Measurements from ENCODE around the gene TDRKH. TPM values are rescaled to one million over a fixed set of nuclear protein-coding genes. Genes with fewer than 3 reads are reported as not detected.

TDRKH gene
- total RNA-seq, 1 experiment from 2014 or later = 11.1 TPM

- Histone ChIP-seq H2AFZ (ENCODE audit: low read depth, low read length, poor library complexity, severe bottlenecking) (no peak overlapping the region), H3K79me2 (ENCODE audit: insufficient read depth, low read length) (no peaks in the 10 kb centered on the region), H3K36me3 (ENCODE audit: control insufficient read depth in 1 of 2, insufficient read depth in 2 of 2, low read length in 2 of 2) (no peaks in the 10 kb centered on the region), H3K27ac (ENCODE audit: low read depth, low read length) (no peak overlapping the region), H3K9me2 (ENCODE audit: insufficient read depth) (no peaks in the 10 kb centered on the region), H4K20me1 (ENCODE audit: insufficient read depth) (no peaks in the 10 kb centered on the region), H3K4me2 (ENCODE audit: low read length) (no peak overlapping the region), H3K9ac (ENCODE audit: low read length) (no peak overlapping the region), H3K9me3 (ENCODE audit: control insufficient read depth in 1 of 2, insufficient read depth in 1 of 2, low read depth in 1 of 2, low read length in 2 of 2) (no peaks in the 10 kb centered on the region), H3K4me1 (ENCODE audit: control insufficient read depth in 1 of 2, insufficient read depth in 2 of 2, low read length in 2 of 2) (no peaks in the 10 kb centered on the region), H3K27me3 (ENCODE audit: insufficient read depth, low read length) (no peaks in the 10 kb centered on the region), H3K4me3 (replicated peaks in 1 of 2; ENCODE audit: low read depth in 1 of 2, low read length in 2 of 2) (no peak overlapping the region)
- no TSS peak for BruUV-seq (replicated peaks)
- no peak for ATAC-seq
- ChIA-PET CTCF (no interaction called here), RAD21 (ENCODE audit: low non-redundant PET in 1 of 2, low total read pairs in 2 of 2, uncharacterized antibody in 2 of 2, unreplicated experiment in 2 of 2) (no interaction called here), POLR2A (interaction anchor here (0.6 kb wide), 1 partner anchor 190 kb away, joined by 3 read pairs; no protein-coding TSS in a partner anchor)
- TF ChIP-seq, protein P1, sequence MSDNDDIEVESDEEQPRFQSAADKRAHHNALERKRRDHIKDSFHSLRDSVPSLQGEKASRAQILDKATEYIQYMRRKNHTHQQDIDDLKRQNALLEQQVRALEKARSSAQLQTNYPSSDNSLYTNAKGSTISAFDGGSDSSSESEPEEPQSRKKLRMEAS (IDR thresholded peaks at IDR 0.05) = no peak
- TF ChIP-seq EZH2 (IDR thresholded peaks at IDR 0.05) = no peak
- no peak for TF ChIP-seq POLR2A (IDR thresholded peaks at IDR 0.05; ENCODE audit: borderline replicate concordance, extremely low read depth, insufficient read depth, insufficient read length)
- TF ChIP-seq SIN3A (IDR thresholded peaks at IDR 0.05; ENCODE audit: low read depth) = no peak
- TF ChIP-seq CBX3 (IDR thresholded peaks at IDR 0.05; ENCODE audit: low read depth) = no peak
- TF ChIP-seq POLR2AphosphoS5 (IDR thresholded peaks at IDR 0.05; ENCODE audit: low read depth, low read length) = no peak
- TF ChIP-seq ZNF274 (IDR thresholded peaks at IDR 0.05; ENCODE audit: low read depth, low read length) = no peak
- no peak for DNase-seq (ENCODE audit: low read depth, low spot score)
- intact Hi-C loops (cut with micrococcal nuclease) = no loop called here
These were observed 60.9 kb downstream of the TDRKH start for GRCh38 chr1:151729157-151729965.

GRCh38 chr1:151728151-151729054, 61.9 kb downstream of the TDRKH start:
- no peaks in the 10 kb centered on the region for H3K9me3 ChIP-seq (ENCODE audit: control insufficient read depth in 1 of 2, insufficient read depth in 1 of 2, low read depth in 1 of 2, low read length in 2 of 2)
- H3K4me3 ChIP-seq (replicated peaks in 1 of 2; ENCODE audit: low read depth in 1 of 2, low read length in 2 of 2) = no peak overlapping the region
- H3K79me2 ChIP-seq (ENCODE audit: insufficient read depth, low read length) = no peaks in the 10 kb centered on the region
- H3K4me1 ChIP-seq (ENCODE audit: control insufficient read depth in 1 of 2, insufficient read depth in 2 of 2, low read length in 2 of 2) = no peaks in the 10 kb centered on the region
- no peak overlapping the region for H3K4me2 ChIP-seq (ENCODE audit: low read length)
- no peak overlapping the region for H3K9ac ChIP-seq (ENCODE audit: low read length)
- no peaks in the 10 kb centered on the region for H4K20me1 ChIP-seq (ENCODE audit: insufficient read depth)
- no peak for TF ChIP-seq CEBPB (IDR thresholded peaks at IDR 0.05; ENCODE audit: low read depth)
- no peak for TF ChIP-seq SIN3A (IDR thresholded peaks at IDR 0.05; ENCODE audit: low read depth)
- TF ChIP-seq POLR2AphosphoS5 (IDR thresholded peaks at IDR 0.05; ENCODE audit: low read depth, low read length) = no peak
- TF ChIP-seq, protein P2, sequence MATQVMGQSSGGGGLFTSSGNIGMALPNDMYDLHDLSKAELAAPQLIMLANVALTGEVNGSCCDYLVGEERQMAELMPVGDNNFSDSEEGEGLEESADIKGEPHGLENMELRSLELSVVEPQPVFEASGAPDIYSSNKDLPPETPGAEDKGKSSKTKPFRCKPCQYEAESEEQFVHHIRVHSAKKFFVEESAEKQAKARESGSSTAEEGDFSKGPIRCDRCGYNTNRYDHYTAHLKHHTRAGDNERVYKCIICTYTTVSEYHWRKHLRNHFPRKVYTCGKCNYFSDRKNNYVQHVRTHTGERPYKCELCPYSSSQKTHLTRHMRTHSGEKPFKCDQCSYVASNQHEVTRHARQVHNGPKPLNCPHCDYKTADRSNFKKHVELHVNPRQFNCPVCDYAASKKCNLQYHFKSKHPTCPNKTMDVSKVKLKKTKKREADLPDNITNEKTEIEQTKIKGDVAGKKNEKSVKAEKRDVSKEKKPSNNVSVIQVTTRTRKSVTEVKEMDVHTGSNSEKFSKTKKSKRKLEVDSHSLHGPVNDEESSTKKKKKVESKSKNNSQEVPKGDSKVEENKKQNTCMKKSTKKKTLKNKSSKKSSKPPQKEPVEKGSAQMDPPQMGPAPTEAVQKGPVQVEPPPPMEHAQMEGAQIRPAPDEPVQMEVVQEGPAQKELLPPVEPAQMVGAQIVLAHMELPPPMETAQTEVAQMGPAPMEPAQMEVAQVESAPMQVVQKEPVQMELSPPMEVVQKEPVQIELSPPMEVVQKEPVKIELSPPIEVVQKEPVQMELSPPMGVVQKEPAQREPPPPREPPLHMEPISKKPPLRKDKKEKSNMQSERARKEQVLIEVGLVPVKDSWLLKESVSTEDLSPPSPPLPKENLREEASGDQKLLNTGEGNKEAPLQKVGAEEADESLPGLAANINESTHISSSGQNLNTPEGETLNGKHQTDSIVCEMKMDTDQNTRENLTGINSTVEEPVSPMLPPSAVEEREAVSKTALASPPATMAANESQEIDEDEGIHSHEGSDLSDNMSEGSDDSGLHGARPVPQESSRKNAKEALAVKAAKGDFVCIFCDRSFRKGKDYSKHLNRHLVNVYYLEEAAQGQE (IDR thresholded peaks at IDR 0.05; ENCODE audit: low read depth) = no peak
- H3K27ac ChIP-seq (ENCODE audit: low read depth, low read length) = no peak overlapping the region
- no peak for DNase-seq (ENCODE audit: low read depth, low spot score)
- no peaks in the 10 kb centered on the region for H3K9me2 ChIP-seq (ENCODE audit: insufficient read depth)
- BruUV-seq (replicated peaks) = no TSS peak
- intact Hi-C loops (cut with micrococcal nuclease) = no loop called here
- H3K27me3 ChIP-seq (ENCODE audit: insufficient read depth, low read length) = no peaks in the 10 kb centered on the region
- ChIA-PET RAD21 (ENCODE audit: low non-redundant PET in 1 of 2, low total read pairs in 2 of 2, uncharacterized antibody in 2 of 2, unreplicated experiment in 2 of 2) (no interaction called here), CTCF (no interaction called here), POLR2A (interaction anchor here (0.6 kb wide), 1 partner anchor 189 kb away, joined by 3 read pairs; no protein-coding TSS in a partner anchor)
- no peak for ATAC-seq
- H3K36me3 ChIP-seq (ENCODE audit: control insufficient read depth in 1 of 2, insufficient read depth in 2 of 2, low read length in 2 of 2) = no peaks in the 10 kb centered on the region
- H2AFZ ChIP-seq (ENCODE audit: low read depth, low read length, poor library complexity, severe bottlenecking) = no peak overlapping the region

All from HCT116 (cell line).